ENCODE data around the gene CTBS.

DNA sequence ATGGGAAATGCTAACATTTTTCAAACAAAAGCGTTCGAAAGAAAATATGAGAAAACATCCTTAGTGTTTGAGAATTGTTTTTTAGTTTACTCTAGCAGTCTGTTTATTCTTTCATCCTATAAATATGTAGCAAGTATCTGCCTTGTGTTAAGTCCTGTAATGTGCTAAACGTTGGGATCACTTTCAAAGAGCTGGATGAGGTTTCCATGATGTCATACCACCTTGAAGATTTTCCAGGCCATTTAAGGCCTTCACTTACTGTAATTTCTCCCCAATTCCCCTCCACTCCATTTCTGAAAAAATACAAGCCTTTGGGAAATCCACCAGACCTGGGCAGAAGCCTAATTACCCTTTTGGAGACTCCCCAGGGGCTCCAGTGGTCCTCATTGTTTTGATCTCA, 24.2 kb upstream of the CTBS start:
- TF ChIP-seq, protein P1, sequence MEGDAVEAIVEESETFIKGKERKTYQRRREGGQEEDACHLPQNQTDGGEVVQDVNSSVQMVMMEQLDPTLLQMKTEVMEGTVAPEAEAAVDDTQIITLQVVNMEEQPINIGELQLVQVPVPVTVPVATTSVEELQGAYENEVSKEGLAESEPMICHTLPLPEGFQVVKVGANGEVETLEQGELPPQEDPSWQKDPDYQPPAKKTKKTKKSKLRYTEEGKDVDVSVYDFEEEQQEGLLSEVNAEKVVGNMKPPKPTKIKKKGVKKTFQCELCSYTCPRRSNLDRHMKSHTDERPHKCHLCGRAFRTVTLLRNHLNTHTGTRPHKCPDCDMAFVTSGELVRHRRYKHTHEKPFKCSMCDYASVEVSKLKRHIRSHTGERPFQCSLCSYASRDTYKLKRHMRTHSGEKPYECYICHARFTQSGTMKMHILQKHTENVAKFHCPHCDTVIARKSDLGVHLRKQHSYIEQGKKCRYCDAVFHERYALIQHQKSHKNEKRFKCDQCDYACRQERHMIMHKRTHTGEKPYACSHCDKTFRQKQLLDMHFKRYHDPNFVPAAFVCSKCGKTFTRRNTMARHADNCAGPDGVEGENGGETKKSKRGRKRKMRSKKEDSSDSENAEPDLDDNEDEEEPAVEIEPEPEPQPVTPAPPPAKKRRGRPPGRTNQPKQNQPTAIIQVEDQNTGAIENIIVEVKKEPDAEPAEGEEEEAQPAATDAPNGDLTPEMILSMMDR (conservative IDR thresholded peaks at IDR 0.05; ENCODE audit: low read depth in 2 of 2) = no peak
- TF ChIP-seq JUNB (IDR thresholded peaks at IDR 0.05; ENCODE audit: unreplicated experiment) (no peak), EZH2 (IDR thresholded peaks at IDR 0.05; ENCODE audit: low read depth, unreplicated experiment) (no peak), EZH2phosphoT487 (IDR thresholded peaks at IDR 0.05; ENCODE audit: unreplicated experiment) (no peak), ZNF114 (CRISPR knock-in tag; IDR thresholded peaks at IDR 0.05) (no peak), CREB1 (CRISPR knock-in tag; IDR thresholded peaks at IDR 0.05; ENCODE audit: low read depth) (no peak), POLR2AphosphoS5 (IDR thresholded peaks at IDR 0.05; ENCODE audit: low read depth) (no peak), NANOG (IDR thresholded peaks at IDR 0.05; ENCODE audit: borderline replicate concordance) (no peak)
- TF ChIP-seq, protein P2, sequence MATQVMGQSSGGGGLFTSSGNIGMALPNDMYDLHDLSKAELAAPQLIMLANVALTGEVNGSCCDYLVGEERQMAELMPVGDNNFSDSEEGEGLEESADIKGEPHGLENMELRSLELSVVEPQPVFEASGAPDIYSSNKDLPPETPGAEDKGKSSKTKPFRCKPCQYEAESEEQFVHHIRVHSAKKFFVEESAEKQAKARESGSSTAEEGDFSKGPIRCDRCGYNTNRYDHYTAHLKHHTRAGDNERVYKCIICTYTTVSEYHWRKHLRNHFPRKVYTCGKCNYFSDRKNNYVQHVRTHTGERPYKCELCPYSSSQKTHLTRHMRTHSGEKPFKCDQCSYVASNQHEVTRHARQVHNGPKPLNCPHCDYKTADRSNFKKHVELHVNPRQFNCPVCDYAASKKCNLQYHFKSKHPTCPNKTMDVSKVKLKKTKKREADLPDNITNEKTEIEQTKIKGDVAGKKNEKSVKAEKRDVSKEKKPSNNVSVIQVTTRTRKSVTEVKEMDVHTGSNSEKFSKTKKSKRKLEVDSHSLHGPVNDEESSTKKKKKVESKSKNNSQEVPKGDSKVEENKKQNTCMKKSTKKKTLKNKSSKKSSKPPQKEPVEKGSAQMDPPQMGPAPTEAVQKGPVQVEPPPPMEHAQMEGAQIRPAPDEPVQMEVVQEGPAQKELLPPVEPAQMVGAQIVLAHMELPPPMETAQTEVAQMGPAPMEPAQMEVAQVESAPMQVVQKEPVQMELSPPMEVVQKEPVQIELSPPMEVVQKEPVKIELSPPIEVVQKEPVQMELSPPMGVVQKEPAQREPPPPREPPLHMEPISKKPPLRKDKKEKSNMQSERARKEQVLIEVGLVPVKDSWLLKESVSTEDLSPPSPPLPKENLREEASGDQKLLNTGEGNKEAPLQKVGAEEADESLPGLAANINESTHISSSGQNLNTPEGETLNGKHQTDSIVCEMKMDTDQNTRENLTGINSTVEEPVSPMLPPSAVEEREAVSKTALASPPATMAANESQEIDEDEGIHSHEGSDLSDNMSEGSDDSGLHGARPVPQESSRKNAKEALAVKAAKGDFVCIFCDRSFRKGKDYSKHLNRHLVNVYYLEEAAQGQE (IDR thresholded peaks at IDR 0.05; ENCODE audit: unreplicated experiment) = no peak

Measured in GM23338 (cell line).